K562 (cell line): ENCODE results near the gene TXNRD3. TPM values are rescaled to one million over a fixed set of nuclear protein-coding genes. Genes with fewer than 3 reads are reported as not detected.

Source experiments
- CREM ChIP-seq: IDR thresholded peaks from 2 replicates; pipeline ENCODE4 v1.6.1; 2014; ENCODE audit warnings: antibody characterized with exemption, low read depth
- CXXC5 ChIP-seq: fragments of 250-450 bp; sonication (Bioruptor Pico); IDR thresholded peaks from 2 replicates; pipeline ENCODE4 v1.8.0; 2022; ENCODE audit warnings: inconsistent platforms, mild to moderate bottlenecking, moderate library complexity
- E2F3 ChIP-seq: fragments of 250-450 bp; sonication (Bioruptor Pico); IDR thresholded peaks from 2 replicates; pipeline ENCODE4 v1.4.0; 2020; ENCODE audit warnings: mild to moderate bottlenecking
- ELF4 ChIP-seq: fragments of 450-650 bp; formaldehyde crosslinking; IDR thresholded peaks from 2 replicates; pipeline ENCODE4 v1.4.0; 2022; ENCODE audit warnings: missing genetic modification characterization
- GABPB2 ChIP-seq: fragments of 250-450 bp; sonication (Bioruptor Pico); conservative IDR thresholded peaks from 2 replicates; pipeline ENCODE4 v1.5.1; 2021; ENCODE audit warnings: mild to moderate bottlenecking
- HIVEP1 ChIP-seq: fragments of 250-450 bp; sonication (Bioruptor Pico); IDR thresholded peaks from 2 replicates; pipeline ENCODE4 v1.4.0; 2020; ENCODE audit warnings: mild to moderate bottlenecking
- HNRNPH1 ChIP-seq: fragments of 200-400 bp; formaldehyde crosslinking; optimal IDR thresholded peaks from 2 replicates; pipeline ENCODE3; 2017; ENCODE audit warnings: low read depth, mild to moderate bottlenecking, low read length, moderate library complexity
- KDM1A ChIP-seq, 2 experiments: fragments of 450-650 bp; IDR thresholded peaks; 2 replicates each; pipeline ENCODE4 v1.6.1; 2016; ENCODE audit warnings: mild to moderate bottlenecking in 2 of 2
- MCM2 ChIP-seq: fragments of 450-650 bp; IDR thresholded peaks from 2 replicates; pipeline ENCODE4 v1.6.1; 2017; ENCODE audit warnings: low read depth, mild to moderate bottlenecking
- MIER1 ChIP-seq: fragments of 450-650 bp; IDR thresholded peaks from 2 replicates; pipeline ENCODE4 v1.6.1; 2016; ENCODE audit warnings: antibody characterized with exemption, mild to moderate bottlenecking, low read depth
- MTA1 ChIP-seq: fragments of 450-650 bp; IDR thresholded peaks from 2 replicates; pipeline ENCODE4 v1.6.1; 2017; ENCODE audit warnings: borderline replicate concordance
- NEUROD1 ChIP-seq: fragments of 150-350 bp; IDR thresholded peaks from 2 replicates; pipeline ENCODE4 v1.6.1; 2014; ENCODE audit warnings: borderline replicate concordance, low read length, low read depth; ENCODE audit not compliant: partially characterized antibody
- SIRT6 ChIP-seq: IDR thresholded peaks from one replicate; pipeline ENCODE4 v1.6.1; 2012; ENCODE audit warnings: low read depth, mild to moderate bottlenecking, control low read depth, inconsistent platforms, low read length, moderate library complexity
- TARDBP ChIP-seq: fragments of 450-650 bp; IDR thresholded peaks from 2 replicates; pipeline ENCODE4 v1.6.1; 2016
- ZC3H11A ChIP-seq: IDR thresholded peaks from 2 replicates; pipeline ENCODE4 v1.6.1; 2012; ENCODE audit warnings: low read depth, low read length, improper control_type of control experiment
- ZFP36 ChIP-seq: fragments of 150-350 bp; IDR thresholded peaks from 2 replicates; pipeline ENCODE4 v1.6.1; 2018; ENCODE audit warnings: low read length, low read depth; ENCODE audit not compliant: partially characterized antibody
- ZKSCAN3 ChIP-seq: fragments of 250-450 bp; sonication (Bioruptor Pico); IDR thresholded peaks from 2 replicates; pipeline ENCODE4 v1.4.0; 2020
- ZNF354B ChIP-seq: fragments of 250-450 bp; sonication (Bioruptor Pico); IDR thresholded peaks from 2 replicates; pipeline ENCODE4 v1.4.0; 2020
- ZNF785 ChIP-seq: fragments of 250-450 bp; sonication (Bioruptor Pico); IDR thresholded peaks from 2 replicates; pipeline ENCODE4 v1.4.0; 2020; ENCODE audit warnings: mild to moderate bottlenecking
- polyA plus RNA-seq, 8 experiments: library from polyadenylated mRNA; depleted of rRNA in 4 of 8; stranded (reverse) in 5 of 8; unstranded in 3 of 8; fragments of >200 nt; fragmentation: Nextera tagmentation in 2 of 8; fragmentation: Illumina TruSeq in 1 of 8; extraction: Ambion mirVana in 2 of 8; extraction: Trizol in 1 of 8; gene quantifications; 2 replicates each; pipeline versions ENCODE4 v1.2.1 to v1.2.3, GENCODE V29; 2011 to 2014; ENCODE audit warnings: inconsistent platforms in 1 of 8, missing spikeins in 1 of 8
- total RNA-seq, 7 experiments: library from RNA; depleted of rRNA in 6 of 7; stranded (reverse); fragments of >200 nt in 6 of 7; fragmentation: Illumina TruSeq in 2 of 7; extraction: Trizol in 2 of 7; gene quantifications; 2 replicates each; pipeline versions ENCODE4 v1.2.1 to v1.2.3, GENCODE V29; 2011 to 2021; ENCODE audit warnings: low replicate concordance in 1 of 7
- TF ChIP-seq, protein P1 (sequence below): fragments of 200-600 bp; sonication (generic); IDR thresholded peaks from one replicate; pipeline ENCODE4 v1.6.1; 2012; ENCODE audit warnings: mild to moderate bottlenecking, low read depth, low read length, inconsistent platforms

TXNRD3 gene
- total and polyA plus RNA-seq, 9 of the 15 experiments (the other 6 are each of a cell fraction or from before 2014, with no cell fraction given) = 0.96 to 2.3 (median 1.7) TPM

DNA sequence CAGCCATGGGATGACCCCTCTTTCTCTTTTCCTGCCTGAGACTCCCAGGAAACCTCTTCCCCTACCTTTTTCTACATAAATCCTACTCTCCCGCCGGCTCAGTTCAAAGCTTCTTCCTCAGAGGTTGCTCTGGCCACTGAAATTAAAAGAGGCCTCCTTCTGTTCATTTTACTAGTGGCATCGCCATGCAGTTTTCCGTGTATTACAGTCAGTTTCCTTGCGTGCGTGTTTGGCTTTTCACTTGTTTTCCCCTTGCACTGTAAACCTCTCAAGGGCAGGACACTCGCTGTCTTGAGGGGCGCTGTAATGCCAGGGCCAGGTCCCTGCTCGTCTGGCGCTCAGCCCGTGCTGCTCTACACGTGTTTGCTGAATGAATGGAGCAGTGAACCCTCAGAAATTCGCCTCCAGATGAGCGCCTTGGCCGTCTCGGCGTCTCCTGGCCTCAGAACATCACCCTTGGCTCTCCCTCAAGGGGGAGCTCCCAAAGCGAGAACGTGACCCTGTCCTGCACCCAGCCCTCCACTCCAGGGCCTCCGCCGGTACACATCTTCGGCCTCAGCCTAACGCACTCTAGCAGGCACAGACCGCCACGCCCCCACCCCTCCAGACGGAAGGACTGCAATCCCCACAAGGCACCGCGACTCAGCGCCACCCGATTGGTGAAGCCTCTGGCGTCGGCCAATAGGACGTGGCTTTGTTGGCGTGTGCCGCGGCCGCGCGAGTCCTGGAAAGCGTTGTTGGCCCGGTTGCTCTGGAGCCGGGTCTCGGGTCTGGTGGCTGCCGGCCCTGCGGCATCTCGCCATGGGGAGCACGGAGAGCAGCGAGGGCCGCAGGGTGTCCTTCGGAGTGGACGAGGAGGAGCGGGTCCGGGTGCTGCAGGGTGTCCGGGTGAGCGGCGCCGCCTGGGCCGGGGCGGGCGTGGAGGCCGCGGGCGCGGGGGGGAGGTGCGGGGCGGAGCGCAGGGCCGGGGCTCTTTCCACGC is 48.9 kb upstream of the TXNRD3 start, which contains the start of gene CHCHD6 (continued):
- TF ChIP-seq, protein P1, sequence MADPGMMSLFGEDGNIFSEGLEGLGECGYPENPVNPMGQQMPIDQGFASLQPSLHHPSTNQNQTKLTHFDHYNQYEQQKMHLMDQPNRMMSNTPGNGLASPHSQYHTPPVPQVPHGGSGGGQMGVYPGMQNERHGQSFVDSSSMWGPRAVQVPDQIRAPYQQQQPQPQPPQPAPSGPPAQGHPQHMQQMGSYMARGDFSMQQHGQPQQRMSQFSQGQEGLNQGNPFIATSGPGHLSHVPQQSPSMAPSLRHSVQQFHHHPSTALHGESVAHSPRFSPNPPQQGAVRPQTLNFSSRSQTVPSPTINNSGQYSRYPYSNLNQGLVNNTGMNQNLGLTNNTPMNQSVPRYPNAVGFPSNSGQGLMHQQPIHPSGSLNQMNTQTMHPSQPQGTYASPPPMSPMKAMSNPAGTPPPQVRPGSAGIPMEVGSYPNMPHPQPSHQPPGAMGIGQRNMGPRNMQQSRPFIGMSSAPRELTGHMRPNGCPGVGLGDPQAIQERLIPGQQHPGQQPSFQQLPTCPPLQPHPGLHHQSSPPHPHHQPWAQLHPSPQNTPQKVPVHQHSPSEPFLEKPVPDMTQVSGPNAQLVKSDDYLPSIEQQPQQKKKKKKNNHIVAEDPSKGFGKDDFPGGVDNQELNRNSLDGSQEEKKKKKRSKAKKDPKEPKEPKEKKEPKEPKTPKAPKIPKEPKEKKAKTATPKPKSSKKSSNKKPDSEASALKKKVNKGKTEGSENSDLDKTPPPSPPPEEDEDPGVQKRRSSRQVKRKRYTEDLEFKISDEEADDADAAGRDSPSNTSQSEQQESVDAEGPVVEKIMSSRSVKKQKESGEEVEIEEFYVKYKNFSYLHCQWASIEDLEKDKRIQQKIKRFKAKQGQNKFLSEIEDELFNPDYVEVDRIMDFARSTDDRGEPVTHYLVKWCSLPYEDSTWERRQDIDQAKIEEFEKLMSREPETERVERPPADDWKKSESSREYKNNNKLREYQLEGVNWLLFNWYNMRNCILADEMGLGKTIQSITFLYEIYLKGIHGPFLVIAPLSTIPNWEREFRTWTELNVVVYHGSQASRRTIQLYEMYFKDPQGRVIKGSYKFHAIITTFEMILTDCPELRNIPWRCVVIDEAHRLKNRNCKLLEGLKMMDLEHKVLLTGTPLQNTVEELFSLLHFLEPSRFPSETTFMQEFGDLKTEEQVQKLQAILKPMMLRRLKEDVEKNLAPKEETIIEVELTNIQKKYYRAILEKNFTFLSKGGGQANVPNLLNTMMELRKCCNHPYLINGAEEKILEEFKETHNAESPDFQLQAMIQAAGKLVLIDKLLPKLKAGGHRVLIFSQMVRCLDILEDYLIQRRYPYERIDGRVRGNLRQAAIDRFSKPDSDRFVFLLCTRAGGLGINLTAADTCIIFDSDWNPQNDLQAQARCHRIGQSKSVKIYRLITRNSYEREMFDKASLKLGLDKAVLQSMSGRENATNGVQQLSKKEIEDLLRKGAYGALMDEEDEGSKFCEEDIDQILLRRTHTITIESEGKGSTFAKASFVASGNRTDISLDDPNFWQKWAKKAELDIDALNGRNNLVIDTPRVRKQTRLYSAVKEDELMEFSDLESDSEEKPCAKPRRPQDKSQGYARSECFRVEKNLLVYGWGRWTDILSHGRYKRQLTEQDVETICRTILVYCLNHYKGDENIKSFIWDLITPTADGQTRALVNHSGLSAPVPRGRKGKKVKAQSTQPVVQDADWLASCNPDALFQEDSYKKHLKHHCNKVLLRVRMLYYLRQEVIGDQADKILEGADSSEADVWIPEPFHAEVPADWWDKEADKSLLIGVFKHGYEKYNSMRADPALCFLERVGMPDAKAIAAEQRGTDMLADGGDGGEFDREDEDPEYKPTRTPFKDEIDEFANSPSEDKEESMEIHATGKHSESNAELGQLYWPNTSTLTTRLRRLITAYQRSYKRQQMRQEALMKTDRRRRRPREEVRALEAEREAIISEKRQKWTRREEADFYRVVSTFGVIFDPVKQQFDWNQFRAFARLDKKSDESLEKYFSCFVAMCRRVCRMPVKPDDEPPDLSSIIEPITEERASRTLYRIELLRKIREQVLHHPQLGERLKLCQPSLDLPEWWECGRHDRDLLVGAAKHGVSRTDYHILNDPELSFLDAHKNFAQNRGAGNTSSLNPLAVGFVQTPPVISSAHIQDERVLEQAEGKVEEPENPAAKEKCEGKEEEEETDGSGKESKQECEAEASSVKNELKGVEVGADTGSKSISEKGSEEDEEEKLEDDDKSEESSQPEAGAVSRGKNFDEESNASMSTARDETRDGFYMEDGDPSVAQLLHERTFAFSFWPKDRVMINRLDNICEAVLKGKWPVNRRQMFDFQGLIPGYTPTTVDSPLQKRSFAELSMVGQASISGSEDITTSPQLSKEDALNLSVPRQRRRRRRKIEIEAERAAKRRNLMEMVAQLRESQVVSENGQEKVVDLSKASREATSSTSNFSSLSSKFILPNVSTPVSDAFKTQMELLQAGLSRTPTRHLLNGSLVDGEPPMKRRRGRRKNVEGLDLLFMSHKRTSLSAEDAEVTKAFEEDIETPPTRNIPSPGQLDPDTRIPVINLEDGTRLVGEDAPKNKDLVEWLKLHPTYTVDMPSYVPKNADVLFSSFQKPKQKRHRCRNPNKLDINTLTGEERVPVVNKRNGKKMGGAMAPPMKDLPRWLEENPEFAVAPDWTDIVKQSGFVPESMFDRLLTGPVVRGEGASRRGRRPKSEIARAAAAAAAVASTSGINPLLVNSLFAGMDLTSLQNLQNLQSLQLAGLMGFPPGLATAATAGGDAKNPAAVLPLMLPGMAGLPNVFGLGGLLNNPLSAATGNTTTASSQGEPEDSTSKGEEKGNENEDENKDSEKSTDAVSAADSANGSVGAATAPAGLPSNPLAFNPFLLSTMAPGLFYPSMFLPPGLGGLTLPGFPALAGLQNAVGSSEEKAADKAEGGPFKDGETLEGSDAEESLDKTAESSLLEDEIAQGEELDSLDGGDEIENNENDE = no peak
- TF ChIP-seq MTA1 (no peak), ZFP36 (no peak), ZKSCAN3 (CRISPR knock-in tag) (no peak), KDM1A (IDR thresholded peaks at IDR 0.05) (no peak), E2F3 (CRISPR knock-in tag) (no peak), GABPB2 (CRISPR knock-in tag) (no peak), SIRT6 (no peak), ZNF785 (CRISPR knock-in tag) (no peak), MIER1 (no peak), ZC3H11A (no peak), NEUROD1 (peak; percentile 91), HIVEP1 (no peak), HNRNPH1 (no peak), ZNF354B (CRISPR knock-in tag) (no peak), CXXC5 (CRISPR knock-in tag) (peak; percentile 76), ELF4 (CRISPR knock-in tag) (no peak), CREM (peak; percentile 81; the same call in 1 of the 2 replicates), TARDBP (no peak), MCM2 (no peak)
